Effector memory CD8-positive, alpha-beta T cell (primary cell): ENCODE measurements around the gene CD276.

Source experiments
- ATAC-seq: fragments of 150-1000 bp; cut with Tn5 transposase; replicated peaks from 2 replicates; pipeline ENCODE4 v1.10.0; 2021; ENCODE audit warnings: mild to moderate bottlenecking, moderate library complexity
- DNase-seq, 3 experiments: peaks; one replicate each; pipeline ENCODE4 v3.0.0; 2021
- H3K27ac Mint-ChIP-seq, 2 donors: one replicate each; pipeline ENCODE4 v1.8.0; 2022; ENCODE audit warnings: mild to moderate bottlenecking in 2 of 2, mixed read lengths in 2 of 2, moderate library complexity in 2 of 2
- H3K27me3 Mint-ChIP-seq, 2 donors: one replicate each; pipeline ENCODE4 v1.8.0; 2022; ENCODE audit warnings: mixed read lengths in 2 of 2
- H3K36me3 Mint-ChIP-seq: one replicate; pipeline ENCODE4 v1.8.0; 2022; ENCODE audit warnings: mild to moderate bottlenecking, moderate library complexity, mixed read lengths; ENCODE audit not compliant: insufficient read depth
- H3K4me1 Mint-ChIP-seq, 2 donors: one replicate each; pipeline ENCODE4 v1.8.0; 2022; ENCODE audit warnings: low read depth in 2 of 2, mixed read lengths in 2 of 2
- H3K4me3 Mint-ChIP-seq, 2 donors: one replicate each; pipeline ENCODE4 v1.8.0; 2022; ENCODE audit warnings: mild to moderate bottlenecking in 2 of 2, mixed read lengths in 2 of 2, moderate library complexity in 2 of 2
- H3K9me3 Mint-ChIP-seq, 2 donors: one replicate each; pipeline ENCODE4 v1.8.0; 2022; ENCODE audit warnings: mixed read lengths in 2 of 2

The CD276 gene

DNA sequence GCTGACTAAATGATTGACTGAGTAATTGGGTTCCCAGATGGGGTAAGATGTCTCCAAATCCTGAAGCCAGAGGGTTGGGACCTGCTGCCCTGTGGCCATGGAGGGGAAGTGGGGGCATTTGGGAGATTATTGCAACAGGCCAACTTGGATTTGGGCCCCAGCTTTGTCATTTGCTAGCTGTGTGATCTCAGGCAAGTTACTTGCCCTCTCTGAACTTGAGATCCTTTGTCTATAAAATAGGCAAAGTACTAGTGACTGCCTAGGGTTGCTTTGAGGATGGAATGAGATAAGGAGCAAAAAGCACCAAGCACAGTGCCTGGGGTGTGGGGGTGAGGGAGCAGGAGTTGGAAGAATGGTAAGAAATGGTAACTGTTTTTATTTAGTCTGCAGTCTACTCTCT lies 73.4 kb downstream of the CD276 start:
- DNase-seq, result no peak
- ATAC-seq, result no peak
- H3K27me3 Mint-ChIP-seq, result peaks cover 32 to 35% of the 10 kb centered on the region in 2 donors
- no peaks in the 10 kb centered on the region for H3K36me3 Mint-ChIP-seq
- no peak overlapping the region for H3K27ac Mint-ChIP-seq
- no peaks in the 10 kb centered on the region for H3K9me3 Mint-ChIP-seq
- peaks cover 0 to 3% of the 10 kb centered on the region in 2 donors for H3K4me1 Mint-ChIP-seq
- no peak overlapping the region for H3K4me3 Mint-ChIP-seq

DNA sequence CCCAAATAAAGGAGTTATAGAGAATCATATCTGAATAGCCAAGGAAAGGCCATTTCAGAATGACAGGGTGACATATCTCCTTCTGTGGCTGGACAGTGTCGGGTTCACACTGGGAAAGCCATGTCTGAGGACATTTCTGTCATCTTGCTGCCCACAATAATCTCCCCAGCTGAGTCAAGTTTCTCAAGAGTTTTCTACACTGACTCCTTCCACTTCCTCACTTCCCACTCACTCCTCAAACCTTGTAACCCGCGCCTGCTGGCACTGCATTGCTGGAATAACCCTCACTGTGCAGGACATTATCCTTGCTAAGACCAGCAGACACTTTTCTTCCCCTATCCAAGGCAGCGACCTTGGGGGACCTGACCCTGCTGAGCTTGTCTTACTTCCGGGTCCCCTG lies 74.3 kb downstream of the CD276 start:
- ATAC-seq, result no peak

GRCh38 chr15:73760330-73761329 lies 76.4 kb downstream of the CD276 start:
- ATAC-seq, result no peak

More for the DNA sequence above, 74.3 kb downstream of the CD276 start:
- peaks cover 0 to 2% of the 10 kb centered on the region in 2 donors for H3K4me1 Mint-ChIP-seq
- no peaks in the 10 kb centered on the region for H3K36me3 Mint-ChIP-seq
- DNase-seq, result no peak
- no peak overlapping the region for H3K27ac Mint-ChIP-seq
- no peak overlapping the region for H3K4me3 Mint-ChIP-seq
- peaks cover 30 to 31% of the 10 kb centered on the region in 2 donors for H3K27me3 Mint-ChIP-seq
- no peaks in the 10 kb centered on the region for H3K9me3 Mint-ChIP-seq

DNA sequence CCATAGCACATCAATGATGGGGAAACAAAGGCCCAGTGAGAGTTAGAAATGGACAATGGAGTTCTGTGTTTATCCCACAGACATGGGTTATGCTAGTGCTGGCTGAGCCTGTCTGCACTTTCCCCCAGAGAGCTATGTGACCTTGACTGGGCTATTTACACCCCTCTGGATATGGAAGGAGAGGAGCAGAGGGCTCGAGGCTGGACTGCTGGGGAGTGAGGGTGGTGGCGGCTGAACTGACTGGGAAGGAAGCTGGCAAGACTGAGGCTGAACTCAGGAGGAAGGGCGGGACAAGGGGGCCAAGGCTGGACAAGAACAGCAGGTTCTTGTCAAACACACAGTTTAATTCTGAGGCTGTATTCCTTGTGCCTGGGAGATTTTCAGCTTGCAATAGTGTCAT lies 79.7 kb downstream of the CD276 start:
- Mint-ChIP-seq H3K36me3 (no peaks in the 10 kb centered on the region), H3K27me3 (peaks cover 12 to 25% of the 10 kb centered on the region in 2 donors), H3K4me3 (no peak overlapping the region), H3K9me3 (peaks cover 5 to 9% of the 10 kb centered on the region in 2 donors), H3K4me1 (peaks cover 0 to 6% of the 10 kb centered on the region in 2 donors), H3K27ac (no peak overlapping the region)
- no peak for ATAC-seq
- no peak for DNase-seq

More at GRCh38 chr15:73760330-73761329, 76.4 kb downstream of the CD276 start:
- Mint-ChIP-seq H3K27ac (no peak overlapping the region), H3K4me1 (no peaks in the 10 kb centered on the region), H3K36me3 (no peaks in the 10 kb centered on the region), H3K27me3 (peaks cover 11 to 14% of the 10 kb centered on the region in 2 donors), H3K4me3 (no peak overlapping the region), H3K9me3 (no peaks in the 10 kb centered on the region)
- no peak for DNase-seq
